ENCODE measurements around the gene FETUB.

The FETUB gene, protein sequence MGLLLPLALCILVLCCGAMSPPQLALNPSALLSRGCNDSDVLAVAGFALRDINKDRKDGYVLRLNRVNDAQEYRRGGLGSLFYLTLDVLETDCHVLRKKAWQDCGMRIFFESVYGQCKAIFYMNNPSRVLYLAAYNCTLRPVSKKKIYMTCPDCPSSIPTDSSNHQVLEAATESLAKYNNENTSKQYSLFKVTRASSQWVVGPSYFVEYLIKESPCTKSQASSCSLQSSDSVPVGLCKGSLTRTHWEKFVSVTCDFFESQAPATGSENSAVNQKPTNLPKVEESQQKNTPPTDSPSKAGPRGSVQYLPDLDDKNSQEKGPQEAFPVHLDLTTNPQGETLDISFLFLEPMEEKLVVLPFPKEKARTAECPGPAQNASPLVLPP

DNA sequence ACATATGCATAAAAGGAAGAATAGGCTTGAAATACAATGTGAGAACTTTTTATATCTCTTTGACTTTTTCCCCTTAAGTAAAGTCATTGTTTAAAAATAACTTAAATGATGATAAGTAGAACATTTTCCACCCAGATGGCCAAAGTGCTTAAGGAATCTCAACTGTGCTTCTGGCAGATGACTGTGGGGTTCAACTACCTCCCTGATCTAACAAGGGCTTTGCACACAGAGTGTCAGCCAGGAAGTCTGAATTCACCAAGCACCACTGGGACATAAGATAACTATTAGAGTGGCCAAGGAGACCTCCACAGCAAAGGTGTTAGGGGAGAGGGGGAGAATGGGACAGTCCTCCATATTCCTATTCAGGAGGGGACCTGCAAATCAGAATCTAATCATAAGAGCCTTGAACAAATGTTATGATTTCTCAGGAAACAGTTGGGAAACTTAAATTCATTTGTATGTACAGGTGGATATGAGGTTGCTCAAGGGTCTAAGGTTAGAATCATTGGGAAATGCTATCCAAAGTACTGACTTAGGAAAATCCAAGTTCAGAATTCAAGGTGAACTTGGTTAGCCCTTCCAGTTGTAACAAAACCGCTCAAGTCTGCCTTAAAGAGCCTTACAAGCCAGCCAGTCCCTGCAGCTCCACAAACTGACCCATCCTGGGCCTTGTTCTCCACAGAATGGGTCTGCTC is at the start of gene FETUB:
FETUB (plus strand) TSS at position 622 of the 695 bp plus-strand sequence; CDS start at position 684, 62 bp downstream.
- no peak within 1 kb of the TSS for H3K27ac ChIP-seq
- TF ChIP-seq, protein P1, sequence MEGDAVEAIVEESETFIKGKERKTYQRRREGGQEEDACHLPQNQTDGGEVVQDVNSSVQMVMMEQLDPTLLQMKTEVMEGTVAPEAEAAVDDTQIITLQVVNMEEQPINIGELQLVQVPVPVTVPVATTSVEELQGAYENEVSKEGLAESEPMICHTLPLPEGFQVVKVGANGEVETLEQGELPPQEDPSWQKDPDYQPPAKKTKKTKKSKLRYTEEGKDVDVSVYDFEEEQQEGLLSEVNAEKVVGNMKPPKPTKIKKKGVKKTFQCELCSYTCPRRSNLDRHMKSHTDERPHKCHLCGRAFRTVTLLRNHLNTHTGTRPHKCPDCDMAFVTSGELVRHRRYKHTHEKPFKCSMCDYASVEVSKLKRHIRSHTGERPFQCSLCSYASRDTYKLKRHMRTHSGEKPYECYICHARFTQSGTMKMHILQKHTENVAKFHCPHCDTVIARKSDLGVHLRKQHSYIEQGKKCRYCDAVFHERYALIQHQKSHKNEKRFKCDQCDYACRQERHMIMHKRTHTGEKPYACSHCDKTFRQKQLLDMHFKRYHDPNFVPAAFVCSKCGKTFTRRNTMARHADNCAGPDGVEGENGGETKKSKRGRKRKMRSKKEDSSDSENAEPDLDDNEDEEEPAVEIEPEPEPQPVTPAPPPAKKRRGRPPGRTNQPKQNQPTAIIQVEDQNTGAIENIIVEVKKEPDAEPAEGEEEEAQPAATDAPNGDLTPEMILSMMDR (conservative IDR thresholded peaks at IDR 0.05) = no peak
- no peak for TF ChIP-seq ZFX (IDR thresholded peaks at IDR 0.05)

GRCh38 chr3:186590580-186591295 is 49.5 kb upstream of the FETUB start:
- TF ChIP-seq, protein P1 (conservative IDR thresholded peaks at IDR 0.05) = no peak
- no peak overlapping the region for H3K27ac ChIP-seq

DNA sequence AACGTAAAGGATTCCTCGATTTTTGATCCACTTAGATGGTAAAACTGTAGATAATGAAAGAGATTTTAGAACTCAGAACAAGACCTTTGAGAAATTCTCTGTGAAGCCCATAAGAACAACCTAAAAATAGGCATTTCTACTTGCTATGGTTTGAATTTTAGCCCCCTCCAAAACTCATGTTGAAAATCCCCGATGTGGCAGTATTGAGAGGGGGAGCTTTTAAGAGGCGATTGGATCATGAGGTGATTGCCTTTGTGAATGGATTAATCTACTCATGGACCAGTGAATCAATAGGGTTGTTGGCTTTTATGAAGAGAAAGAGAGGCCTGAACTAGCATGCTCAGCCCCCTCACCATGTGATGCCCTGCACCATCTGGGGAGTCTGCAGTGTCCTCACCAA is 47.5 kb upstream of the FETUB start:
- TF ChIP-seq ZFX (IDR thresholded peaks at IDR 0.05) = no peak
- TF ChIP-seq, protein P1 (conservative IDR thresholded peaks at IDR 0.05) = no peak
- no peak overlapping the region for H3K27ac ChIP-seq

- TF ChIP-seq, protein P1 (conservative IDR thresholded peaks at IDR 0.05) = no peak
- TF ChIP-seq ZFX (IDR thresholded peaks at IDR 0.05) = no peak
Observed at GRCh38 chr3:186593862-186594261, 46.3 kb upstream of the FETUB start.

GRCh38 chr3:186594591-186595113 is 45.5 kb upstream of the FETUB start:
- no peak overlapping the region for H3K27ac ChIP-seq
- TF ChIP-seq, protein P1 (conservative IDR thresholded peaks at IDR 0.05) = no peak
- no peak for TF ChIP-seq ZFX (IDR thresholded peaks at IDR 0.05)

More at GRCh38 chr3:186593862-186594261, 46.3 kb upstream of the FETUB start:
- H3K27ac ChIP-seq = no peak overlapping the region

- no peak for TF ChIP-seq ZFX (IDR thresholded peaks at IDR 0.05)
- TF ChIP-seq, protein P1 (conservative IDR thresholded peaks at IDR 0.05) = no peak
- H3K27ac ChIP-seq = no peak overlapping the region
Observed at GRCh38 chr3:186596568-186597287, 43.5 kb upstream of the FETUB start.

Data from C4-2B (cell line).